ENCODE results near the gene CDX1.

Gene CDX1

DNA sequence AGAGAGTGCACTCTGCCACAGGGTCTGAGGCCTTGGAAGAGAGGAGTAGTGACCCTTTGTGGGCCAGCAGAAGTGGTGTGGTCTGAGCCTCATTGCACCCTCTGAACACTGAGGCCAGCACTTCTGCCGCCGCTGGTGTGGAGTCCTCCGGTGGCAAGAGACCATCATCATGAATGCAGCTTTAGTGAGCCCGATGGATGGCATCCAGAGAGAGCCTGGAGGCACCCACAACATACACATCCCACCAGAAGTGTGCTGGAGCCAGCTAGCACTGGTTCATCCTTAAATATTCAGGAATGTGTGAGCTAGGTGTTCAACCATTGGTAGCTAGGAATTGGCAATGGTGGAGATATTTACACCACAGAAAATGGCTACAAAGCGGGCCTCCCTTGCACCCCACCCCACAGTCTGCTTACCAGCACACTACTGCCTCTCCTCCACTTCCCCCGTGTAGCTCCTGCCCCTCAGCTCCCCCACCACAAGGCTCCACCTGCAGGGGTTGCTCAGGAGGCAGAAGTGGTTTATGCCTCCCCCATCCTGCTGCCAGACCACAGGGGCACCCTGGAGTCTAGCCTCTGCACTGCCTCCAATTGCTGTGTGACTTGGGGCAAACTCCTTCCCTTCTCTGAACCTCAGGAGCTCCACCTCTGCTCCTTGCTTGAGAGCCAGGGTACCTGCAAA is 39.7 kb downstream of the CDX1 start:
- no peak overlapping the region for H3K4me3 ChIP-seq (ENCODE audit: low read depth, low read length)
- TF ChIP-seq, protein P1, sequence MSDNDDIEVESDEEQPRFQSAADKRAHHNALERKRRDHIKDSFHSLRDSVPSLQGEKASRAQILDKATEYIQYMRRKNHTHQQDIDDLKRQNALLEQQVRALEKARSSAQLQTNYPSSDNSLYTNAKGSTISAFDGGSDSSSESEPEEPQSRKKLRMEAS (IDR thresholded peaks at IDR 0.05; ENCODE audit: low read depth, low read length), result peak; percentile 22
- no peak for TF ChIP-seq MYC (IDR thresholded peaks at IDR 0.05; ENCODE audit: low read depth, low read length)
- peak; percentile 79 for DNase-seq (ENCODE audit: low read depth)

DNA sequence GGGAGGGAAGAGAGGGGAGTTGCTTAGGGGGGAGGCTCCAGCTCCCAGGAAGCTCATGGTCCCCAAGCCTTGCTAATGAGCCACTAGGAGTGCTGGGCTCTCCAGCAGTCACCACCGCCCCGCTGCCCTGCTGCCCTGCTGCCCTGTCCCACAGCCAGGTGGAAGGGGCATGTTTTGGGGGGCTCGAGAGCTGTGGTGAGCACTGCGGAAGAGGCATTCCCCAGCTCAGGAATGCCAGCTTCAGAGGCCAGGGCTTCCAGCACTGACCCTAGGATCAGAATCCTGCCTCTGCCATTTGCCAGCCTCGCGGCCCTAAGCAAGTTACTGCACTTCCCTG is 40.2 kb downstream of the CDX1 start:
- TF ChIP-seq MYC (IDR thresholded peaks at IDR 0.05; ENCODE audit: low read depth, low read length), result no peak
- no peak for TF ChIP-seq POLR2A (IDR thresholded peaks at IDR 0.05; ENCODE audit: extremely low read depth, insufficient read length)
- DNase-seq (ENCODE audit: low read depth), result no peak
- no peak overlapping the region for H3K4me3 ChIP-seq (ENCODE audit: low read depth, low read length)

DNA sequence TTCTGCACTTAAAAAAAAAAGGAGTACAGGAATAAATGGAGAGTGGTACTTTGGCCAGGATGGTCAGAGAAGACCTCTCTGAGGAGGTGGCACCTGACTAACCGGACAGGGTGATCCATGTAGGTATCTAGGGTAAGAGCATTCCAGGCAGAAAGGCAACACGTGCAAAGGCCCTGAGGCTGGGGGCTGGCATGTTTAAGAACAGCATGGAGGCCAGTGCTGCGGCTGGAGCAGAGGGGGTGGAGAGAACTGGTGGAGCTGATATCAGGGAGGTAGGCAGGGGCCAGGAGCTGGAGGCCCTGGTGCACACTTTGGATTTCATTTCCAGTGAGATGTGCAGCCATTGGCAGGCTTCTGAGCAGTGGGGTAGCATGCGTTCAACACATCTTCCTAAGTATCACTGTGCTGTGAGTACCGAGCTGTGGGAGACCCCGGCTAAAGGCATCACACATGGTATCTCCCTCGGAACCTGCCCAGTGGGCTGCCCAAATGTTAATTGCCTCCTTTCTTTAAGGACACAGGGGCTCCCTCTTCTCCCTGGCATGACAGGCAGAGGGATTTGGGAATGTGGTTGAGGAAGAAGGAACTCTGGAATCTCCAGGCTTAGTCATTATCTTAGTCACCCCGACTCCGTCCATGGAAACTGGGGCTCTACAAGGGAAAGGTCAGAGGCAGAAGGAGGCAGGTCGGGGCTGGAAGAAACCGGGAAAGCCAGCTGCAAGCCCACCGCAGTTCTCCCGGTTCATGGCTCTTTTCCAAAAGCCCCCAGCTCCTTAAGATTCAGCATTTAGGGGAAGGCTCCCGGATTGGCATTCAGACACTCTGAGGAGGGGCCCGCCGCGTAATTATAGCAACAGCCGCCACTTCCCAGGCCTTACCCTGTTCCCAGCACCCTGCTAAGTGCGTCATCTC is 41.9 kb downstream of the CDX1 start:
- no peak for TF ChIP-seq POLR2A (IDR thresholded peaks at IDR 0.05; ENCODE audit: extremely low read depth, insufficient read length)
- TF ChIP-seq, protein P2, sequence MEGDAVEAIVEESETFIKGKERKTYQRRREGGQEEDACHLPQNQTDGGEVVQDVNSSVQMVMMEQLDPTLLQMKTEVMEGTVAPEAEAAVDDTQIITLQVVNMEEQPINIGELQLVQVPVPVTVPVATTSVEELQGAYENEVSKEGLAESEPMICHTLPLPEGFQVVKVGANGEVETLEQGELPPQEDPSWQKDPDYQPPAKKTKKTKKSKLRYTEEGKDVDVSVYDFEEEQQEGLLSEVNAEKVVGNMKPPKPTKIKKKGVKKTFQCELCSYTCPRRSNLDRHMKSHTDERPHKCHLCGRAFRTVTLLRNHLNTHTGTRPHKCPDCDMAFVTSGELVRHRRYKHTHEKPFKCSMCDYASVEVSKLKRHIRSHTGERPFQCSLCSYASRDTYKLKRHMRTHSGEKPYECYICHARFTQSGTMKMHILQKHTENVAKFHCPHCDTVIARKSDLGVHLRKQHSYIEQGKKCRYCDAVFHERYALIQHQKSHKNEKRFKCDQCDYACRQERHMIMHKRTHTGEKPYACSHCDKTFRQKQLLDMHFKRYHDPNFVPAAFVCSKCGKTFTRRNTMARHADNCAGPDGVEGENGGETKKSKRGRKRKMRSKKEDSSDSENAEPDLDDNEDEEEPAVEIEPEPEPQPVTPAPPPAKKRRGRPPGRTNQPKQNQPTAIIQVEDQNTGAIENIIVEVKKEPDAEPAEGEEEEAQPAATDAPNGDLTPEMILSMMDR (IDR thresholded peaks at IDR 0.05; ENCODE audit: low read depth, low read length), result no peak
- TF ChIP-seq, protein P1 (IDR thresholded peaks at IDR 0.05; ENCODE audit: low read depth, low read length), result no peak
- no peak for TF ChIP-seq MYC (IDR thresholded peaks at IDR 0.05; ENCODE audit: low read depth, low read length)
- H3K4me3 ChIP-seq (ENCODE audit: low read depth, low read length), result no peak overlapping the region
- no peak for DNase-seq (ENCODE audit: low read depth)

DNA sequence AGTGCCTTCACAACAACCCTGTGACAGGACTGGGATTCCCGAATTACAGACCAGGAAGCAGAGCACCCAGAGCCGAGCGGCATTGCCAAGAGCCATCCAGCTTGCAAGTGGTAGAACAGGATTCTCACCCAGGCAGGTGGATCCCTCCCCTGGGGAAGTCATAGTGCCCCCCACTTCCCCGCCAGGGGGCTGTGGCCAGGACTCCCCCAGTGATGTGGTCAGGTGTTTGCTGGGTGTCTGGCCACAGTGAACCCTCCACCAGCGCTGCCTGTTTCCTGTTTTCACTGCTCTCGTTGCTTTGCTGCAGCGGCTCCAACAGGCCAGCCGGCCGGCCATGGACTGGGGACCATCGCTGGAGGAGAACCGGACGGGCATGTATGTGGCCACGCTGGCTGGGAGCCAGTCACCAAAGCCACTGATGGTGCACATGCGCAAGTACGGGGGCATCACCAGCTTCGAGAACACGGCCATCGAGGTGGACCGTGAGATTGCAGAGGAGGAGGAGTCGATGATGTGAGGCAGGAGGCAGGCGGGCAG is 42.6 kb downstream of the CDX1 start:
- DNase-seq (ENCODE audit: low read depth), result peak; percentile 77
- TF ChIP-seq, protein P1 (IDR thresholded peaks at IDR 0.05; ENCODE audit: low read depth, low read length), result no peak
- TF ChIP-seq, protein P2 (IDR thresholded peaks at IDR 0.05; ENCODE audit: low read depth, low read length), result peak; percentile 12
- TF ChIP-seq MYC (IDR thresholded peaks at IDR 0.05; ENCODE audit: low read depth, low read length), result no peak
- TF ChIP-seq POLR2A (IDR thresholded peaks at IDR 0.05; ENCODE audit: extremely low read depth, insufficient read length), result no peak
- H3K4me3 ChIP-seq (ENCODE audit: low read depth, low read length), result no peak overlapping the region

DNA sequence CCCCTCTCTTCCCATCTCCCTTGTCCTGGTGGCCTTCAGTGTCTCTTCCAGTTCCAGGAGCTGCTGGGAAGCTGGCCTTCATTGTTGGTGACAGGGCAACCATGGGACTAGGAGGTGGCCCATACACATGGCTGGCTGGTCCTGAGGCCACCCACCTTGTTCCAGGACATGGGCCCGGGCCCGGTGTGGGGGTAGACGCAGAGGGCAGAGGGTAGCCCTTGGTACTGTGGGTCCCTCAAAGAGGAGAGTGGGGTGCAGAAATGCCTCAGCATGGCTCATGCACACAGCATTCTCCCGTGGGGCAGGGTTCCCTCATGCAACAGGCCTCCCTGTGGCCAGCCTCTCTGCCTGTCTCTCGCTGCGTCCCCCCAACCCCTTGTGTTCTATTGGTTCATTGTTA is 44.1 kb downstream of the CDX1 start:
- no peak overlapping the region for H3K4me3 ChIP-seq (ENCODE audit: low read depth, low read length)
- DNase-seq (ENCODE audit: low read depth), result no peak
- TF ChIP-seq, protein P1 (IDR thresholded peaks at IDR 0.05; ENCODE audit: low read depth, low read length), result no peak
- no peak for TF ChIP-seq POLR2A (IDR thresholded peaks at IDR 0.05; ENCODE audit: extremely low read depth, insufficient read length)
- TF ChIP-seq MYC (IDR thresholded peaks at IDR 0.05; ENCODE audit: low read depth, low read length), result no peak
- TF ChIP-seq, protein P2 (IDR thresholded peaks at IDR 0.05; ENCODE audit: low read depth, low read length), result no peak

DNA sequence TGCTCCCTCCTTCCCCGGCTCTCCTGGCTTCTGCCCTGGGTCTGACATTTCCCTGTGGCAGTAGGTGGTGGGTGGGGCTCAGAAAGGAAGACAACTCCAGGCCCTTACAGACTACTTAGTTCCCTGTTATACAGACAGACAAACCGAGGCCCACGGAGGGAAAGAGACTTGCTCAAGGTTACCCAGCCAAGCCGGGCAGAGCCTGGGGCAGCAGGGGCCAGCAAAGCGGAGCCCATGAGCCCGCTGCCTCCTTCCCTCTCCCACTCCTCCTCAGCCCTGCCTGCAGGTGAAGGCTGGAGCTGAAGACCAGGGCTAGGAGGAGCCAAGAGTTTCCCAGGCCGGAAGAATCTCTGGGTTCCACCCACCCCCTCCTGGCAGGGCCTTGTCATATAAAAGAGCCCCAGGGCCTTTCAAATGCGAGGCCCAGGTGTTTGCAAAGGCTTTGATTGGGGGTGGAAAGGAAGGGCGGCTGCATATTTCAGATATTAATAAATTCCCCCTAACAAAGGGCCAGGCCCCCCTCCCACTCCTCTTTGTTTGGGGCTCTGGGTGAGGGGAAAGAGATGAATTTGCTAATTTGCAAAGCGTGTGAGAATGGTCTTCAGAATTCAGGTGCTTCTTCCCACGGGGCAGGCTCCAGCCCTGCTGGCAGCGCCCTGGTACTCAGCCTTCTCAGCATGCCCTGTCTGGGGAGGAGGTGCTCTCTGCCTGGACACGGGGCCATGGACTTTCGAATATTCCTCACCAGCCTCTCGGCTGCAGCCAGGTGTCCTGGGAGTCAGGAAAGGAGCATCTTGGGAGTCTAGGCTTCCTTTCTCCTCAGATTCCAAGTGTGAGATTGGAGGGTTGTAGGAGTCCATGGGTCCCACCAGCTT is 44.8 kb downstream of the CDX1 start:
- TF ChIP-seq, protein P1 (IDR thresholded peaks at IDR 0.05; ENCODE audit: low read depth, low read length), result no peak
- TF ChIP-seq, protein P2 (IDR thresholded peaks at IDR 0.05; ENCODE audit: low read depth, low read length), result no peak
- TF ChIP-seq MYC (IDR thresholded peaks at IDR 0.05; ENCODE audit: low read depth, low read length) (no peak), POLR2A (IDR thresholded peaks at IDR 0.05; ENCODE audit: extremely low read depth, insufficient read length) (no peak)
- DNase-seq (ENCODE audit: low read depth), result no peak

More for the DNA sequence above, 44.8 kb downstream of the CDX1 start:
- no peak overlapping the region for H3K4me3 ChIP-seq (ENCODE audit: low read depth, low read length)

Data from NB4 (cell line).